ENCODE results near the gene MTG1.

DNA sequence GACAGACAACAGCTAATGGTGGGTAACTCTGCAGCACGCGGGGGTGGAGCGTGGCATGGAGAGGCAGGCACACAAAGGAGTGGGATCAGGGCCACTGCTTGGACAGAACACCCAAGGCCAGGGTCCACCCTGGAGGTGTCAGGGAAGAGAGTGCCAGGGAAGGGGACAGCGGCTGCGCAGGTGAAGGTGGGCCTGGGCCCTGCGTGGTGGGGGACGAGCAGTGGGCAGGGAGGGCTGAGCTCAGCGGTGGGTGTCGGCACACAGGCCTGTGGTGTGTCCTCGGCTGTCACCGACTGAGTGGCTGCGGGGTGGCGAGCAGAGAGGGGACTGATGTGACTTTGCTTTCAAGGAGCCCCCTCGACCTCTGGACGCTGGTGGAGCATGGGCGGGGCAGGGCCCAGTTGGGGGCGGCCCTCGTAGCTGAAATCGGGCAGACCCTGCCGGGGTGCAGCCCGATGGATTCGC, 51.3 kb downstream of the MTG1 start:
- TF ChIP-seq, protein P1, sequence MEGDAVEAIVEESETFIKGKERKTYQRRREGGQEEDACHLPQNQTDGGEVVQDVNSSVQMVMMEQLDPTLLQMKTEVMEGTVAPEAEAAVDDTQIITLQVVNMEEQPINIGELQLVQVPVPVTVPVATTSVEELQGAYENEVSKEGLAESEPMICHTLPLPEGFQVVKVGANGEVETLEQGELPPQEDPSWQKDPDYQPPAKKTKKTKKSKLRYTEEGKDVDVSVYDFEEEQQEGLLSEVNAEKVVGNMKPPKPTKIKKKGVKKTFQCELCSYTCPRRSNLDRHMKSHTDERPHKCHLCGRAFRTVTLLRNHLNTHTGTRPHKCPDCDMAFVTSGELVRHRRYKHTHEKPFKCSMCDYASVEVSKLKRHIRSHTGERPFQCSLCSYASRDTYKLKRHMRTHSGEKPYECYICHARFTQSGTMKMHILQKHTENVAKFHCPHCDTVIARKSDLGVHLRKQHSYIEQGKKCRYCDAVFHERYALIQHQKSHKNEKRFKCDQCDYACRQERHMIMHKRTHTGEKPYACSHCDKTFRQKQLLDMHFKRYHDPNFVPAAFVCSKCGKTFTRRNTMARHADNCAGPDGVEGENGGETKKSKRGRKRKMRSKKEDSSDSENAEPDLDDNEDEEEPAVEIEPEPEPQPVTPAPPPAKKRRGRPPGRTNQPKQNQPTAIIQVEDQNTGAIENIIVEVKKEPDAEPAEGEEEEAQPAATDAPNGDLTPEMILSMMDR (IDR thresholded peaks at IDR 0.05) = no peak
- TF ChIP-seq POLR2A (IDR thresholded peaks at IDR 0.05) = no peak

All from esophagus squamous epithelium (tissue), 4 donors.